GM18505 (cell line): Measurements from ENCODE around the gene SDK2.

Experiments used
- ATAC-seq: cut with Tn5 transposase; IDR thresholded peaks from one replicate; pipeline ENCODE4 v1.9.1; 2021; ENCODE audit not compliant: unreplicated experiment
- POLR2A ChIP-seq: IDR thresholded peaks from 4 replicates; pipeline ENCODE4 v1.6.1; 2011; ENCODE audit warnings: borderline replicate concordance; ENCODE audit not compliant: insufficient read depth, insufficient read length; ENCODE audit errors: extremely low read depth

SDK2 gene

GRCh38 chr17:73396431-73397277, 247.6 kb downstream of the SDK2 start:
- TF ChIP-seq POLR2A, result no peak
- no peak for ATAC-seq

DNA sequence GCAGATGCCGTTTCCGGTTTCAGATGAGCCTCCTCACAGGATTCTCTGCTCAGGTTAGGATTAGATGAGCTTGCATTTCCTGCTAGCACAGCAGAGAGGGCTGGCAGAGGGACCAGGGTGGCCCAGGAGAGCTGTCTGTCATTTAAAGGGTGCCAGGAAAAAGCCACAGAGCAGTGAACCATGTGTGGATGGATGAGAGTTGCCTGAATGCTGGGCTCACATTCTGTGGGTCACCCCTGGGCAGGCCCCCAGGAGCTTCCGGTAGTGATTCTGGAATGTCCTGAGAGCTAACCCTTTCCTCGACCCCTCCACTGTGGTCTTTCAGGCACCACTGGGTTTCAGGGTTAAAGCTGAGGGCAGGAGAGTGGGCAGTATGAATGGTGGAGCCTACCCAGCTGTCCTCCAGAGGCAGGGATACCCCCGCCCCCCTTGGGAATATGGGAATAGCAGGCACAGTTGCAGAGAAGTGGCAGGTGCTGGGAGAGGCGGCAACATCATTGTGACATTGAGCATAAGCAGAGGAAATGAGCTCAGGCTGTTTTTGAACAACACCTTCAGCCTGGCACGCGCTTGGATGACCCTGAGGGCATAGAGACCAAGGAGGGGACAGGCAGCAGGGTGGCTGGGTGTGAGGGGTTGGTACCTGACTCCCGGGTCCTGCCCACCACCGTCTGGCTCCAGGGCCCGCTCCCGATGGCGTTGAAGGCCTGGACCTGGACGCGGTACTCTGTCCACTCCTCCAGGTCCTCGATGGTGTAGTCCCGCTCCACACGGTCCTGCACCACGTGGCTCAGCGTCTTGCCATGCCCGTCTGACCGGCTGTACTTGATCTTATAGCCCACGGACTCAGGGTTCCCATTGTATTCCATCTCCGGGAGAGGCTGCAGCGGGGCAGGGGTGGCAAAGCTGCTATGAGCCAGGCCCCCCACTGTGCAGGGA, 249.5 kb downstream of the SDK2 start:
- ATAC-seq, result no peak
- no peak for TF ChIP-seq POLR2A

DNA sequence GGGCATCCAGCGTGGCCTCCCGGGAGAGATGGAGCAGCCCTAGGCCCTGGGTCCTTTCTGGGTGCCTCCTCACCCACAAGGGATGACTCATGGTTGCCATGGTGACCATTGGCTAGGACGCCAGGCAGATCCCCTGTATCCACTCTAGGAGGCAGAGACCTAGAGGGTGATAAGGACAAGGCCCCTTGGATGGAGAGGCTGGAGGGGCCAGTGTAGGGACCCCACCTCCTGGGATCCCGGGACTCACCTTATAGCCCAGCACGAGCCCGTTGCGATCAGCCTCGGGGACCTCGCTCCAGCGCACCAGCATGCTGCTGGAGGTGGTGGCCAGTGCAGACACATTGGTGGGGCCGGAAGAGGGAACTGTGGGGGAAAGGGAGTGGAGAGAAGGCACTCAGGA, 250.3 kb downstream of the SDK2 start:
- ATAC-seq, result no peak
- TF ChIP-seq POLR2A, result no peak

GRCh38 chr17:73393381-73393780, 250.9 kb downstream of the SDK2 start:
- ATAC-seq, result no peak
- TF ChIP-seq POLR2A, result no peak

DNA sequence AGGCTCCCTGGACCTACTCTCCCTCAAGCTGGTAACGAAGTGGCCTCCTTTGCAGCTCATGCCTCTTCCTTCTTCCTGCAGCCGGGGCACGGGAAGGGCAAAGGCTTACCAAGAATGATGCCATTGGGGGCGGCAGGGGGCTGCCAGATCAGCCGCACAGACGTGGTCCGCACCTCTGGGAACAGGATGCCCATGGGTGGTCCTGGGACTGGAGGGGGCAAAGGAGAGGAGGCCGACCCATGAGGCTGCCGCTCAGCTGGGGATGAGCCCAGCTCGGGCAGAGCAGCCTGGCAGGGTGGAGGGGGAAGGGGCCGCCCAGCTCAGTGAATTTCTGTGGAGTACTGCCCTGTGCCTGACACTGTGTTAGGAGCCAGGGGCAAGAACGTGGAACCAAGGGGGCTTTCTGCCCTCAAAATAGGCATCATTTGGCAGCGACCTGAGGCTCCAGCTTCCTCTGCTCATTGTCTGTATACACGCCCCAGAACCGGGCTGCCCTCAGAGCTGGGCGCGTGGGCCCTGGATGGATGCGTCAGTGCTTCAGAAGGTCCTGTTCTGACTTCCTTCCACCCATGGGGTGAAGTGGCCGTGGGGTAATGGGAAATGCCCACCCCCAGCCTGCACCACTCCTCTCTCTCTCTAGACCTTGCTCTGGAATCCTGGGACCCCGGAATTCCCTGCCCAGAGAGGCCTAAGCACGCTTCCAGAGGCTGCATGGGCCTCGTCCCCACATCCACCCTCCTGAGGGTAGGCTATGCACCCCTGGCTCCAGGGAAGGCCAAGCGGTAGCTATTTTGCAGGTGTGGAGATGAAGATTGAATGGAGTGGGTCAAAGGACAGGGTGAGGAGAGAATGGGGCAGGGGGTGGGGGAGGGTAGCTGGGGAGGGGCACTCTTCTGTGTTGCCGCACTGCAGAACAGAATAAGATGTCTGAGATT, 252.6 kb downstream of the SDK2 start:
- no peak for ATAC-seq
- no peak for TF ChIP-seq POLR2A

DNA sequence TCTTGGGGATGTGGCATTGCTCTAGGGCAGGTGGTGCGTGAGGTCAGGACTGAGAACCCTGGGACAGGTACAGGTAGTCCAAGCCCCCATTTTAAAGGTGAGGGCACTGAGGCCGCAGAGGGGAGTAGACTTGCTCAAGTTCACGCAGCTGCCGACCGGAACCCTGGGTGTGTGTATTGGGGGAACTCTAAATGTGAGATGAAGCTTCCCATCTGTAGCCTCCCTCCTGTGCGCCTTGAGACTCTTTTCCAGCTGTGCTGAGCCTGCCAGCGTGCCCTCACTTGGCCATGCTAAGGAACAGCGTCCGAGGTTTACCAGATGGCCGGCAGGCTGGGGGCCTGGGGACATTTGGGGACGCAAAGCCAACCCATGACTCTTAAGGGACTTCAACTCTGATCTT, 253.4 kb downstream of the SDK2 start:
- ATAC-seq, result no peak
- TF ChIP-seq POLR2A, result no peak

DNA sequence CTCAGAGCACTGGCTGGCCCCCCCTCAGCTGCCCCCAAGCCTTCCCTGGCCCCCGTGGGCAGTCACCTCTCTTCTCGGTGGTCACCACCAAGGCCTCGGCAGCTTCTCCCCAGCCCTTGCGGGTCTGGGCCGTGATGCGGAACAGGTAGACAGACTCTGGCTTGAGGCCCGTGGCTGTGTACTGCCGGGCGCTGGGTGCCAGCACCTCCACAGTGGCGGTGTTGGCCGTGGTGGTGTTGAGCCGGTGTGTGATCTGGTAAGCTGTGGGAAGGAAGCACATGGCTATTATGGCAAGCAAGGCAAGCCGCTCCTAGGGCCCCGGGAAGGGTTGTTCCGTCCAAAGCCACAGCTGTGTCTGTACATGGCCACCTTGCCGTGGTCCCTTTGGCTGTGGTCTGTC, 254.0 kb downstream of the SDK2 start:
- no peak for TF ChIP-seq POLR2A
- no peak for ATAC-seq

- no peak for ATAC-seq
- no peak for TF ChIP-seq POLR2A
Observed at GRCh38 chr17:73389411-73389810, 254.8 kb downstream of the SDK2 start.

DNA sequence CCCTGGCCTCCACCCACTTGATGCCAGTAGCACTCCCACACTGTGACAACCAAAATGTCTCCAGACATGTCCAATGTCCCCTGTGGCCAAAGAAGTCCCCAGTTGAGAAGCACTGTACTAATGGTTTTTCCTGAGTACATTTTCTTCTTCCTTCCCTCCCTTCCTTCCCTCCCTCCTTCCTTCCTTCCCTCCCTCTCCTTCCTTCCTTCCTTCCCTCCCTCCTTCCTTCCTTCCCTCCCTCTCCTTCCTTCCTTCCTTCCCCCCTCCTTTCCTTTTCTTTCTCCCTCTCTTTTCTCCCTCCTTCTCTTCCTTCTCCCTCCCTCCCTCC, 255.7 kb downstream of the SDK2 start:
- TF ChIP-seq POLR2A, result no peak
- no peak for ATAC-seq

DNA sequence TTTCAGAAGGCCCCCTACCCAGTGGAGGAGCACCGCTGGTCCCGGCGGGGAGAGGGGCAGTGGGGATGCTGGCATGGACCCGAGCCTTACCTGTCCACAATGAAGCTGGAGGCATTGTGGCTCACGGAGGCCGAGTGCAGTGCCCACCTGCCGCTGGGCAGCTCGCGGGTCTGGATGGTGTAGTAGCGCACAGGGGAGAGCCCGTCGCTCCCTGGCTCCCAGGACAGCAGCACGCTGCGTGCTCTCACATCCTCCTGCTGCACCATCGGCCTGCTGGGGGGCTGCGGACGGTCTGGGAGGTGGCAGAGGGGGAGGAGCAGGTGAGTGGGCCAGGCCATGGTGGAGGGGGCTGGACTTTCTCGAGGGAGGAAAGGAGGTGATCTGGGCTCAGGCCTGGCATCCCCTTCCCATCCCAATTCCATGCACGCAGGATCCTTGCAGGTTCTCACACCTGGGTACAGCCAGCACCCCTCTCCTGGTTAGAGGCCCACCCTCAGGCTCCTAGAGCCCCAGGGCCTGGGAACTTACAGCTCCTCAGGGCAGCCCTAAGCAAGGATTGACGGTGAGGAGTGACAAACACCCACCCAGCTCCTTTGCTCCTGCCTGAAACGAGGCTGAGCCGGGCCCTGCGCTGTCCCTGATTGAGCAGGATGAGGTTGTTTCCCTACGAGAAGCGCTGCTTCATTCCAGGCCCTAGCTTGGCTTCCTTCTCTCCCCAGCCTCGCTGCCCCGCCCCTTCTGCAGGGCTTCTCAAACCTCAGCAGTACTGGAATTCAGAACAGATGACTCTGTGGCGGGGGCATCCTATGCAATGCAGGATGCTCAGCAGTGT, 256.3 kb downstream of the SDK2 start:
- no peak for ATAC-seq
- no peak for TF ChIP-seq POLR2A

- no peak for TF ChIP-seq POLR2A
- no peak for ATAC-seq
Observed at GRCh38 chr17:73386561-73386960, 257.7 kb downstream of the SDK2 start.

GRCh38 chr17:73384926-73385325, 259.3 kb downstream of the SDK2 start:
- no peak for ATAC-seq
- no peak for TF ChIP-seq POLR2A
